Keratinocyte (primary cell): ENCODE data around the gene ASS1. TPM values are rescaled to one million over a fixed set of nuclear protein-coding genes. Genes with fewer than 3 reads are reported as not detected.

ENCODE experiments used
- DNase-seq: peaks from one replicate; pipeline ENCODE4 v3.0.0-alpha.2; 2011; ENCODE audit warnings: low read depth, missing footprints, low spot score
- FAIRE-seq: peaks from 2 replicates; lab custom pipeline; 2011; peaks lifted over from hg19 to GRCh38; lab: Jason Lieb, UNC
- H2AFZ ChIP-seq: 2 replicates; pipeline ENCODE4 v1.6.0; 2012; ENCODE audit warnings: low read length, control low read depth, inconsistent platforms; ENCODE audit not compliant: control insufficient read depth
- H3K27ac ChIP-seq: 2 replicates; pipeline ENCODE4 v1.5.1; 2011; ENCODE audit warnings: low read length; ENCODE audit not compliant: control insufficient read depth, insufficient read depth
- H3K27me3 ChIP-seq: 3 replicates; pipeline ENCODE4 v1.6.0; 2011; ENCODE audit warnings: low read length; ENCODE audit not compliant: control insufficient read depth, insufficient read depth; ENCODE audit errors: extremely low read depth
- H3K36me3 ChIP-seq, 2 experiments: 2 replicates in 1 of 2; 3 replicates in 1 of 2; pipeline ENCODE4 v1.5.1; 2011; ENCODE audit warnings: low read length in 2 of 2, mild to moderate bottlenecking in 1 of 2; ENCODE audit not compliant: control insufficient read depth in 2 of 2, insufficient read depth in 2 of 2; ENCODE audit errors: extremely low read depth in 1 of 2
- H3K4me1 ChIP-seq: 3 replicates; pipeline ENCODE4 v1.5.1; 2011; ENCODE audit warnings: low read length; ENCODE audit not compliant: control insufficient read depth, insufficient read depth; ENCODE audit errors: extremely low read depth
- H3K4me2 ChIP-seq: 3 replicates; pipeline ENCODE4 v1.6.0; 2011; ENCODE audit warnings: low read depth, low read length; ENCODE audit not compliant: control insufficient read depth, insufficient read depth; ENCODE audit errors: extremely low read depth
- H3K4me3 ChIP-seq, 3 experiments: fragments of 200-600 bp in 1 of 3; sonication (generic) in 1 of 3; 2 replicates in 2 of 3; 3 replicates in 1 of 3; pipeline ENCODE4 v1.5.1; 2011 to 2016; ENCODE audit warnings: low read length in 3 of 3, mild to moderate bottlenecking in 3 of 3, control low read depth in 2 of 3, inconsistent platforms in 1 of 3, low read depth in 1 of 3, mixed read lengths in 1 of 3, mixed run types in 1 of 3, moderate library complexity in 1 of 3; ENCODE audit not compliant: control insufficient read depth in 2 of 3, insufficient read depth in 2 of 3; ENCODE audit errors: extremely low read depth in 1 of 3
- H3K79me2 ChIP-seq: 2 replicates; pipeline ENCODE4 v1.6.0; 2012; ENCODE audit warnings: low read length; ENCODE audit not compliant: control insufficient read depth, insufficient read depth
- H3K9ac ChIP-seq: 3 replicates; pipeline ENCODE4 v1.6.0; 2011; ENCODE audit warnings: low read length; ENCODE audit not compliant: control insufficient read depth, insufficient read depth; ENCODE audit errors: extremely low read depth
- H3K9me1 ChIP-seq: 3 replicates; pipeline ENCODE4 v1.6.0; 2011; ENCODE audit warnings: low read length; ENCODE audit not compliant: control insufficient read depth, insufficient read depth; ENCODE audit errors: extremely low read depth
- H3K9me3 ChIP-seq: 2 replicates; pipeline ENCODE4 v1.5.1; 2012; ENCODE audit warnings: low read depth, low read length; ENCODE audit not compliant: control insufficient read depth
- H4K20me1 ChIP-seq: 3 replicates; pipeline ENCODE4 v1.6.0; 2011; ENCODE audit warnings: low read length; ENCODE audit not compliant: control insufficient read depth, insufficient read depth; ENCODE audit errors: extremely low read depth
- CTCF ChIP-seq, 3 experiments: IDR thresholded peaks in 1 of 3; conservative IDR thresholded peaks in 1 of 3; optimal IDR thresholded peaks in 1 of 3; 2 replicates in 2 of 3; 3 replicates in 1 of 3; pipeline versions ENCODE3 to v1.5.1; 2011; ENCODE audit warnings: low read length in 3 of 3, mild to moderate bottlenecking in 3 of 3, moderate library complexity in 2 of 3, control low read depth in 1 of 3, inconsistent platforms in 1 of 3; ENCODE audit not compliant: insufficient read depth in 2 of 3; ENCODE audit errors: extremely low read depth in 1 of 3
- EZH2 ChIP-seq: IDR thresholded peaks from one replicate; pipeline ENCODE4 v1.6.1; 2012; ENCODE audit warnings: inconsistent platforms, mild to moderate bottlenecking, low read length, moderate library complexity
- dilution Hi-C: fragments of 300-500 bp; cut with MboI; formaldehyde crosslinking; loops from one replicate; pipeline ENCODE4 v1.7.0; 2020; ENCODE audit warnings: low sequenced_read_pairs; ENCODE audit not compliant: extremely low pct_ligation_motif_present
- polyA plus RNA-seq, 5 experiments: library from polyadenylated mRNA; depleted of rRNA in 3 of 5; stranded (reverse) in 3 of 5; stranded (forward) in 1 of 5; unstranded in 1 of 5; fragments of >200 nt; gene quantifications; 1 replicate in 1 of 5; 2 replicates in 3 of 5; 3 replicates in 1 of 5; pipeline versions ENCODE4 v1.2.1 to v1.2.3, GENCODE V29; 2011 to 2012; ENCODE audit warnings: missing spikeins in 2 of 5, low read depth in 1 of 5, low replicate concordance in 1 of 5

ASS1 gene
- polyA plus RNA-seq, 1 donor (not counting 4 experiments of a cell fraction or from before 2014, with no cell fraction given): 52.4 TPM

GRCh38 chr9:130402243-130402642, 42.5 kb upstream of the ASS1 start:
- Histone ChIP-seq H3K9ac (no peak overlapping the region), H3K36me3 (no peaks in the 10 kb centered on the region), H3K27ac (no peak overlapping the region), H3K4me3 (no peak overlapping the region), H3K79me2 (no peaks in the 10 kb centered on the region), H2AFZ (no peak overlapping the region), H3K9me3 (no peaks in the 10 kb centered on the region), H3K9me1 (no peaks in the 10 kb centered on the region), H3K4me1 (no peaks in the 10 kb centered on the region), H3K4me2 (no peak overlapping the region), H3K27me3 (peaks cover 8% of the 10 kb centered on the region), H4K20me1 (no peaks in the 10 kb centered on the region)
- TF ChIP-seq CTCF (optimal IDR thresholded peaks at IDR 0.05 in 1 of 3, IDR thresholded peaks at IDR 0.05 in 1 of 3, conservative IDR thresholded peaks at IDR 0.05 in 1 of 3; ENCODE audit: extremely low read depth in 1 of 3, insufficient read depth in 2 of 3, low read length in 3 of 3): no peak
- TF ChIP-seq EZH2: no peak
- dilution Hi-C loops: no loop called here
- FAIRE-seq: no peak
- no peak for DNase-seq

- no peaks in the 10 kb centered on the region for H3K9me1 ChIP-seq
- no peaks in the 10 kb centered on the region for H4K20me1 ChIP-seq
- no peak overlapping the region for H3K4me3 ChIP-seq
- peaks cover 8% of the 10 kb centered on the region for H3K27me3 ChIP-seq
- H3K4me2 ChIP-seq: no peak overlapping the region
- FAIRE-seq (no peak), DNase-seq (no peak)
- H3K4me1 ChIP-seq: no peaks in the 10 kb centered on the region
- no peaks in the 10 kb centered on the region for H3K9me3 ChIP-seq
- H3K79me2 ChIP-seq: no peaks in the 10 kb centered on the region
- dilution Hi-C loops: no loop called here
- H3K9ac ChIP-seq: no peak overlapping the region
- no peaks in the 10 kb centered on the region for H3K36me3 ChIP-seq
- no peak for TF ChIP-seq EZH2
- H2AFZ ChIP-seq: no peak overlapping the region
- no peak overlapping the region for H3K27ac ChIP-seq
Observed at GRCh38 chr9:130402645-130403440, 41.9 kb upstream of the ASS1 start.
